Ovary (tissue), 3 donors: ENCODE results near the gene ABLIM1.

ENCODE experiments used
- CTCF ChIP-seq, 3 donors: fragments of 450-650 bp in 2 of 3; fragments of 200-600 bp in 1 of 3; IDR thresholded peaks; one replicate each; pipeline versions ENCODE4 v1.5.1 to v1.8.0; 2016 to 2022; ENCODE audit warnings: antibody characterized with exemption in 3 of 3, mild to moderate bottlenecking in 1 of 3
- EP300 ChIP-seq: sonication (generic); formaldehyde crosslinking; IDR thresholded peaks from one replicate; pipeline ENCODE4 v1.6.1; 2017; ENCODE audit warnings: antibody characterized with exemption
- POLR2A ChIP-seq: fragments of 450-650 bp; IDR thresholded peaks from one replicate; pipeline ENCODE4 v1.6.1; 2017; ENCODE audit warnings: antibody characterized with exemption, mild to moderate bottlenecking, moderate library complexity
- donor health status: DM: no; HTN: no; CAD: no.

DNA sequence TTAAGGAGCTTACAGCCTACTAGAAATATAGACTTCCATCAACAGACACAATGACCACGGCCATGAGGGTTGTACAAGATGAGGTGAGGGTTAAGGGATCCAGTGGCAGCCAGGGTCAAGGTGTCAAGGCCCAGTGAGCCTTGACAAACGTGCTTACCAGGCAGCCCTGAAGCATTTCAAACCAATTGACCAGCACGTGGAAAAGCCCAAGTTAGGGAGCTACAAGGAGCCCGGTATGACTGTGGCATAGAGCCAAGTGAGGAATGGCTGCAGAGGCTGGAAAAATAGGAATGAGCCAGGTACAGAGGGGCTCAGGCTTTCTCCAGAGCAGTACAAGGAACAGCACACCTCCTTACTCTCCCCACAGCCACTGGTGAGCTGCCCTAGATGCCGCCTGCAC is 266.5 kb downstream of the ABLIM1 start:
- TF ChIP-seq CTCF (IDR thresholded peaks at IDR 0.05) (no peak), POLR2A (no peak), EP300 (no peak)
